Measurements from ENCODE around the gene CALD1.

- TF ChIP-seq KDM5A (IDR thresholded peaks at IDR 0.05) (no peak), RCOR1 (IDR thresholded peaks at IDR 0.05; ENCODE audit: low read depth, low read length) (no peak), CTCF (IDR thresholded peaks at IDR 0.05) (no peak), FOSL2 (IDR thresholded peaks at IDR 0.05) (no peak), FOSL2 (CRISPR knock-in tag; IDR thresholded peaks at IDR 0.05) (no peak), ESRRA (IDR thresholded peaks at IDR 0.05; ENCODE audit: borderline replicate concordance, low read length) (no peak)
These were observed 2.7 kb downstream of the CALD1 start for GRCh38 chr7:134782121-134782623.

All from A549 (cell line).